Caco-2 (cell line): ENCODE measurements around the gene SLC25A30. TPM values are rescaled to one million over a fixed set of nuclear protein-coding genes. Genes with fewer than 3 reads are reported as not detected.
"Not testable (repeated sequence)": the region's sequence is repeated elsewhere in the genome, so short reads cannot be mapped to it uniquely, and the experiment has no call there.

Experiments
- BruUV-seq: library from RNA; stranded (reverse); fragments of 400-500 nt; replicated peaks from 2 replicates; lab custom pipeline; 2021; lab: Mats Ljungman, UMichigan
- CTCF ChIA-PET: fragments of 300-600 bp; sonication (Branson Sonifier 250); formaldehyde crosslinking; loops from one replicate; lab custom pipeline; 2022; ENCODE audit warnings: antibody characterized with exemption; lab: Charles Lee
- POLR2A ChIA-PET: fragments of 300-600 bp; sonication (Branson Sonifier 250); formaldehyde crosslinking; loops from one replicate; lab custom pipeline; 2022; ENCODE audit warnings: antibody characterized with exemption; lab: Charles Lee
- DNase-seq, 2 experiments: peaks; one replicate each; pipeline versions ENCODE4 v3.0.0 to v3.0.0-alpha.2; 2020 to 2022
- H3K27me3 ChIP-seq: replicated peaks from 2 replicates; pipeline ENCODE4 v1.6.0; 2011; ENCODE audit warnings: low read length; ENCODE audit not compliant: control insufficient read depth, insufficient read depth
- H3K36me3 ChIP-seq: 2 replicates; pipeline ENCODE4 v1.5.1; 2011; ENCODE audit warnings: low read length; ENCODE audit not compliant: control insufficient read depth, insufficient read depth
- H3K4me1 ChIP-seq: fragments of 250-450 bp; sonication (Bioruptor Pico); 2 replicates; pipeline ENCODE4 v1.5.1; 2020; ENCODE audit warnings: mild to moderate bottlenecking
- H3K4me3 ChIP-seq: 2 replicates; pipeline ENCODE4 v1.5.1; 2011; ENCODE audit warnings: low read depth, mild to moderate bottlenecking, control low read depth, low read length
- H3K9me3 ChIP-seq: fragments of 250-450 bp; sonication (Bioruptor Pico); 2 replicates; pipeline ENCODE4 v1.5.1; 2020; ENCODE audit warnings: mild to moderate bottlenecking, moderate library complexity
- H3K27ac Mint-ChIP-seq: one replicate; pipeline ENCODE4 v1.8.0; 2022; ENCODE audit warnings: mixed read lengths; ENCODE audit not compliant: unreplicated experiment
- H3K27me3 Mint-ChIP-seq: one replicate; pipeline ENCODE4 v1.8.0; 2022; ENCODE audit warnings: mixed read lengths; ENCODE audit not compliant: insufficient read depth, unreplicated experiment
- H3K36me3 Mint-ChIP-seq: one replicate; pipeline ENCODE4 v1.8.0; 2022; ENCODE audit warnings: mild to moderate bottlenecking, mixed read lengths; ENCODE audit not compliant: insufficient read depth, unreplicated experiment
- H3K4me1 Mint-ChIP-seq: one replicate; pipeline ENCODE4 v1.8.0; 2022; ENCODE audit warnings: low read depth, mixed read lengths; ENCODE audit not compliant: unreplicated experiment
- H3K4me3 Mint-ChIP-seq: one replicate; pipeline ENCODE4 v1.8.0; 2022; ENCODE audit warnings: mild to moderate bottlenecking, moderate library complexity, mixed read lengths; ENCODE audit not compliant: unreplicated experiment
- H3K9me3 Mint-ChIP-seq: one replicate; pipeline ENCODE4 v1.8.0; 2022; ENCODE audit warnings: mixed read lengths; ENCODE audit not compliant: unreplicated experiment
- CTCF ChIP-seq, 2 experiments: fragments of 200-600 bp in 1 of 2; IDR thresholded peaks; 1 replicate in 1 of 2; 2 replicates in 1 of 2; pipeline versions ENCODE4 v1.5.1 to v1.8.0; 2011 to 2022; ENCODE audit warnings: antibody characterized with exemption in 1 of 2, control low read depth in 1 of 2, inconsistent platforms in 1 of 2, low read depth in 1 of 2, low read length in 1 of 2, mild to moderate bottlenecking in 1 of 2, moderate library complexity in 1 of 2; ENCODE audit not compliant: insufficient read depth in 1 of 2, severe bottlenecking in 1 of 2, unreplicated experiment in 1 of 2
- intact Hi-C: fragments of 100-400 bp; cut with micrococcal nuclease; formaldehyde crosslinking; loops from one replicate; pipeline ENCODE4 v1.10.0; 2022; ENCODE audit not compliant: unreplicated experiment
- total RNA-seq: library from RNA; stranded (reverse); gene quantifications from 2 replicates; pipeline ENCODE4 v1.2.3, GENCODE V29; 2022

The SLC25A30 gene
- total RNA-seq, 1 experiment from 2014 or later: 12.2 TPM

GRCh38 chr13:45381196-45381595 is 37.0 kb downstream of the SLC25A30 start:
- CTCF ChIA-PET: no interaction called here
- BruUV-seq: no TSS peak
- H3K4me3 Mint-ChIP-seq: no peak overlapping the region

GRCh38 chr13:45380708-45381107 is 37.5 kb downstream of the SLC25A30 start:
- H3K4me3 ChIP-seq, H3K27me3 ChIP-seq, BruUV-seq, H3K9me3 Mint-ChIP-seq, DNase-seq, H3K4me3 Mint-ChIP-seq, H3K36me3 ChIP-seq, H3K9me3 ChIP-seq, H3K4me1 Mint-ChIP-seq, H3K27me3 Mint-ChIP-seq, CTCF ChIA-PET, H3K36me3 Mint-ChIP-seq, H3K4me1 ChIP-seq, intact Hi-C loops, H3K27ac Mint-ChIP-seq, POLR2A ChIA-PET: not testable (repeated sequence)

More at GRCh38 chr13:45381196-45381595, 37.0 kb downstream of the SLC25A30 start:
- no peaks in the 10 kb centered on the region for H3K4me1 Mint-ChIP-seq
- H3K9me3 Mint-ChIP-seq: no peaks in the 10 kb centered on the region
- H3K36me3 Mint-ChIP-seq: no peaks in the 10 kb centered on the region
- intact Hi-C loops: no loop called here
- 0 out of 2 replicates have a peak, but pooled peaks cover 3% of the 10 kb centered on the region for H3K4me1 ChIP-seq
- H3K27me3 ChIP-seq: no peaks in the 10 kb centered on the region
- POLR2A ChIA-PET: no interaction called here
- no peak for DNase-seq
- H3K4me3 ChIP-seq: no peak overlapping the region
- no peaks in the 10 kb centered on the region for H3K36me3 ChIP-seq
- TF ChIP-seq CTCF (IDR thresholded peaks at IDR 0.05; ENCODE audit: insufficient read depth in 1 of 2, low read depth in 1 of 2, low read length in 1 of 2, severe bottlenecking in 1 of 2, unreplicated experiment in 1 of 2): no peak
- H3K9me3 ChIP-seq: no peaks in the 10 kb centered on the region
- H3K27me3 Mint-ChIP-seq: no peaks in the 10 kb centered on the region
- H3K27ac Mint-ChIP-seq: no peak overlapping the region

- H3K27me3 ChIP-seq, H3K4me3 ChIP-seq, DNase-seq, CTCF ChIA-PET, H3K9me3 Mint-ChIP-seq, H3K4me1 ChIP-seq, POLR2A ChIA-PET, H3K9me3 ChIP-seq, H3K36me3 Mint-ChIP-seq, intact Hi-C loops, H3K4me1 Mint-ChIP-seq, H3K36me3 ChIP-seq, H3K4me3 Mint-ChIP-seq, H3K27ac Mint-ChIP-seq, BruUV-seq, H3K27me3 Mint-ChIP-seq: not testable (repeated sequence)
Measured at GRCh38 chr13:45379516-45379915, 38.7 kb downstream of the SLC25A30 start.

- H3K4me3 Mint-ChIP-seq, H3K36me3 ChIP-seq, H3K4me1 ChIP-seq, H3K27me3 ChIP-seq, intact Hi-C loops, H3K9me3 ChIP-seq, H3K4me3 ChIP-seq, DNase-seq, H3K36me3 Mint-ChIP-seq, H3K27ac Mint-ChIP-seq, POLR2A ChIA-PET, H3K9me3 Mint-ChIP-seq, CTCF ChIA-PET, H3K27me3 Mint-ChIP-seq, H3K4me1 Mint-ChIP-seq, BruUV-seq: not testable (repeated sequence)
Measured at GRCh38 chr13:45378786-45379185, 39.4 kb downstream of the SLC25A30 start.

GRCh38 chr13:45377314-45377713 is 40.9 kb downstream of the SLC25A30 start:
- H3K9me3 ChIP-seq, H3K4me1 ChIP-seq, H3K27me3 Mint-ChIP-seq, CTCF ChIA-PET, H3K4me1 Mint-ChIP-seq, H3K4me3 ChIP-seq, H3K4me3 Mint-ChIP-seq, H3K27ac Mint-ChIP-seq, H3K9me3 Mint-ChIP-seq, DNase-seq, BruUV-seq, POLR2A ChIA-PET, intact Hi-C loops, H3K27me3 ChIP-seq, H3K36me3 Mint-ChIP-seq, H3K36me3 ChIP-seq: not testable (repeated sequence)

GRCh38 chr13:45376651-45377050 is 41.5 kb downstream of the SLC25A30 start:
- BruUV-seq, H3K4me3 ChIP-seq, H3K4me1 ChIP-seq, H3K9me3 Mint-ChIP-seq, POLR2A ChIA-PET, H3K27me3 ChIP-seq, H3K36me3 ChIP-seq, H3K4me1 Mint-ChIP-seq, H3K27ac Mint-ChIP-seq, DNase-seq, CTCF ChIA-PET, intact Hi-C loops, H3K4me3 Mint-ChIP-seq, H3K36me3 Mint-ChIP-seq, H3K27me3 Mint-ChIP-seq, H3K9me3 ChIP-seq: not testable (repeated sequence)
